ENCODE measurements around the gene RBBP5.
A peak's percentile ranks its signal among the peaks of the same experiment; 100 is the strongest.

The RBBP5 gene

GRCh38 chr1:205054013-205054412 lies 67.8 kb downstream of the RBBP5 start:
- DNase-seq = no peak

- no peak for DNase-seq
Observed at GRCh38 chr1:205053296-205053695, 68.5 kb downstream of the RBBP5 start.

- peak in 1 of 2 experiments; percentile 27 for DNase-seq
Observed at GRCh38 chr1:205052690-205053089, 69.1 kb downstream of the RBBP5 start.

- DNase-seq = no peak
Observed at GRCh38 chr1:205049479-205049878, 72.3 kb downstream of the RBBP5 start.

GRCh38 chr1:205048382-205048781 lies 73.4 kb downstream of the RBBP5 start:
- DNase-seq = no peak

- DNase-seq = no peak
Observed at GRCh38 chr1:205047764-205048231, 74.0 kb downstream of the RBBP5 start.

GRCh38 chr1:205046870-205047269 lies 74.9 kb downstream of the RBBP5 start:
- no peak for DNase-seq

GRCh38 chr1:205045146-205045545 lies 76.6 kb downstream of the RBBP5 start:
- DNase-seq = no peak

- no peak for DNase-seq
Observed at GRCh38 chr1:205044741-205045140, 77.0 kb downstream of the RBBP5 start.

- no peak for DNase-seq
Observed at GRCh38 chr1:205043866-205044265, 77.9 kb downstream of the RBBP5 start.

- DNase-seq = no peak
Observed at GRCh38 chr1:205042911-205043806, 78.6 kb downstream of the RBBP5 start, which contains the start of gene CNTN2. TSS of gene CNTN2 (plus strand) at chr1:205043212. CDS start at chr1:205053186, 9,974 bp downstream.

- DNase-seq = no peak
Observed at GRCh38 chr1:205041998-205042910, 79.5 kb downstream of the RBBP5 start.

- no peak for DNase-seq
Observed at GRCh38 chr1:205041001-205041715, 80.6 kb downstream of the RBBP5 start.

GRCh38 chr1:205038132-205038786 lies 83.5 kb downstream of the RBBP5 start:
- DNase-seq = no peak

GRCh38 chr1:205037539-205037938 lies 84.2 kb downstream of the RBBP5 start:
- DNase-seq = no peak
